ENCODE results near the gene FCHSD1.

- TF ChIP-seq CTCF (IDR thresholded peaks at IDR 0.05) = no peak
- no peak for TF ChIP-seq POLR2A (IDR thresholded peaks at IDR 0.05)
Observed at GRCh38 chr5:141677415-141677814, 26.2 kb upstream of the FCHSD1 start.
